IMR-90 (cell line): ENCODE data around the gene NUP210. TPM values are rescaled to one million over a fixed set of nuclear protein-coding genes. Genes with fewer than 3 reads are reported as not detected.

Experiments
- ATAC-seq: fragments of 200-7000 bp; cut with Tn5 transposase; 2 replicates; pipeline ENCODE4 v1.9.1; 2020; ENCODE audit warnings: low read depth, mild to moderate bottlenecking, moderate library complexity
- BruUV-seq: library from RNA; stranded (reverse); fragments of 400-500 nt; replicated peaks from 2 replicates; lab custom pipeline; 2021; lab: Mats Ljungman, UMichigan
- CTCF ChIA-PET: fragments of 300-600 bp; formaldehyde crosslinking; extraction: SDS; loops from one replicate; lab custom pipeline; 2021; ENCODE audit warnings: antibody characterized with exemption; lab: Yijun Ruan, JAX
- POLR2A ChIA-PET: fragments of 300-600 bp; sonication (Branson Sonifier 250); formaldehyde crosslinking; loops from one replicate; lab custom pipeline; 2022; ENCODE audit warnings: antibody characterized with exemption; ENCODE audit not compliant: unreplicated experiment; lab: Charles Lee
- DNase-seq: peaks from one replicate; pipeline ENCODE4 v3.0.0; 2013
- H2AFZ ChIP-seq: replicated peaks from 2 replicates; pipeline ENCODE3; 2013; ENCODE audit warnings: low read length, mild to moderate bottlenecking; ENCODE audit not compliant: poor library complexity
- H2AK5ac ChIP-seq: 2 replicates; pipeline ENCODE4 v1.6.1; 2013; ENCODE audit warnings: low read depth, low read length, inconsistent platforms
- H2AK9ac ChIP-seq: replicated peaks from 2 replicates; pipeline ENCODE3; 2013; ENCODE audit warnings: mild to moderate bottlenecking, low read depth, low read length, moderate library complexity; ENCODE audit not compliant: poor library complexity
- H2BK120ac ChIP-seq: 2 replicates; pipeline ENCODE4 v1.6.1; 2013; ENCODE audit warnings: low read depth, low read length, inconsistent platforms
- H2BK15ac ChIP-seq: 3 replicates; pipeline ENCODE4 v1.6.1; 2013; ENCODE audit warnings: low read depth, low read length, inconsistent platforms
- H2BK20ac ChIP-seq: 2 replicates; pipeline ENCODE4 v1.6.1; 2013; ENCODE audit warnings: low read depth, mild to moderate bottlenecking, inconsistent platforms, low read length, moderate library complexity
- H2BK5ac ChIP-seq: 2 replicates; pipeline ENCODE4 v1.6.1; 2013; ENCODE audit warnings: mild to moderate bottlenecking, low read depth, low read length, inconsistent platforms; ENCODE audit not compliant: poor library complexity, severe bottlenecking
- H3K14ac ChIP-seq: replicated peaks from 2 replicates; pipeline ENCODE4 v1.6.1; 2013; ENCODE audit warnings: low read depth, low read length, inconsistent platforms
- H3K18ac ChIP-seq: 2 replicates; pipeline ENCODE4 v1.6.1; 2013; ENCODE audit warnings: low read depth, low read length, control low read depth
- H3K23ac ChIP-seq: 2 replicates; pipeline ENCODE4 v1.6.1; 2013; ENCODE audit warnings: low read depth, low read length, inconsistent platforms
- H3K27ac ChIP-seq: 2 replicates; pipeline ENCODE4 v1.5.1; 2013; ENCODE audit warnings: mild to moderate bottlenecking, control low read depth, low read length; ENCODE audit not compliant: insufficient read depth
- H3K27me3 ChIP-seq: 2 replicates; pipeline ENCODE4 v1.6.1; 2013; ENCODE audit warnings: low read length; ENCODE audit not compliant: control insufficient read depth, insufficient read depth
- H3K36me3 ChIP-seq: 2 replicates; pipeline ENCODE4 v1.6.1; 2013; ENCODE audit warnings: low read length, mixed read lengths; ENCODE audit not compliant: control insufficient read depth, insufficient read depth
- H3K4ac ChIP-seq: 2 replicates; pipeline ENCODE4 v1.6.1; 2013; ENCODE audit warnings: low read depth, low read length, inconsistent platforms
- H3K4me1 ChIP-seq: 2 replicates; pipeline ENCODE4 v1.6.1; 2013; ENCODE audit warnings: low read length, mixed read lengths; ENCODE audit not compliant: control insufficient read depth, insufficient read depth
- H3K4me2 ChIP-seq: 2 replicates; pipeline ENCODE4 v1.6.1; 2013; ENCODE audit warnings: low read depth, mild to moderate bottlenecking, control low read depth, low read length, moderate library complexity
- H3K4me3 ChIP-seq: 2 replicates; pipeline ENCODE4 v1.5.1; 2013; ENCODE audit warnings: low read depth, mild to moderate bottlenecking, control low read depth, low read length, moderate library complexity; ENCODE audit not compliant: insufficient read depth
- H3K56ac ChIP-seq: 2 replicates; pipeline ENCODE4 v1.6.1; 2013; ENCODE audit warnings: low read length, inconsistent platforms; ENCODE audit not compliant: insufficient read depth; ENCODE audit errors: extremely low read depth
- H3K79me1 ChIP-seq, 2 experiments: 2 replicates each; pipeline ENCODE4 v1.6.1; 2013; ENCODE audit warnings: low read length in 2 of 2, inconsistent platforms in 1 of 2, low read depth in 1 of 2
- H3K9ac ChIP-seq: 2 replicates; pipeline ENCODE4 v1.6.1; 2013; ENCODE audit warnings: low read depth, low read length, control low read depth
- H3K9me1 ChIP-seq: 2 replicates; pipeline ENCODE4 v1.6.1; 2013; ENCODE audit warnings: low read length, inconsistent platforms; ENCODE audit not compliant: insufficient read depth
- H3K9me3 ChIP-seq: 2 replicates; pipeline ENCODE4 v1.6.1; 2013; ENCODE audit warnings: low read length; ENCODE audit not compliant: control insufficient read depth, insufficient read depth
- H4K20me1 ChIP-seq: 2 replicates; pipeline ENCODE4 v1.6.1; 2013; ENCODE audit warnings: low read length, inconsistent platforms; ENCODE audit not compliant: insufficient read depth
- H4K5ac ChIP-seq: 2 replicates; pipeline ENCODE4 v1.6.1; 2013; ENCODE audit warnings: mild to moderate bottlenecking, low read depth, low read length, control low read depth
- H4K8ac ChIP-seq, 2 experiments: 2 replicates each; pipeline ENCODE4 v1.6.1; 2013; ENCODE audit warnings: low read depth in 2 of 2, low read length in 2 of 2, control low read depth in 1 of 2, inconsistent platforms in 1 of 2
- H4K91ac ChIP-seq: 2 replicates; pipeline ENCODE4 v1.6.1; 2013; ENCODE audit warnings: low read depth, low read length, inconsistent platforms; ENCODE audit not compliant: insufficient read depth
- CTCF ChIP-seq: conservative IDR thresholded peaks from 2 replicates; pipeline ENCODE4 v1.5.1; 2012; ENCODE audit warnings: mild to moderate bottlenecking, low read depth, low read length, improper control_type of control experiment
- FOS ChIP-seq: fragments of 150-350 bp; IDR thresholded peaks from 2 replicates; pipeline ENCODE4 v1.6.1; 2016; ENCODE audit warnings: low read depth, low read length
- POLR2A ChIP-seq: IDR thresholded peaks from 2 replicates; pipeline ENCODE4 v1.6.1; 2012; ENCODE audit warnings: mild to moderate bottlenecking, low read depth, low read length
- RAD21 ChIP-seq: IDR thresholded peaks from 2 replicates; pipeline ENCODE4 v1.6.1; 2012; ENCODE audit warnings: low read length, improper control_type of control experiment
- SMC3 ChIP-seq: fragments of 150-350 bp; IDR thresholded peaks from 2 replicates; pipeline ENCODE4 v1.6.1; 2016; ENCODE audit warnings: low read depth, mild to moderate bottlenecking, antibody characterized with exemption, low read length, moderate library complexity
- WGBS, 2 experiments: methylation state at CpG; one replicate each; pipeline versions ENCODE4 v1.1.5 to v1.1.7; 2013; ENCODE audit warnings: missing lambda C conversion rate in 2 of 2; ENCODE audit not compliant: insufficient read length in 1 of 2; ENCODE audit errors: extremely low coverage in 2 of 2; 5-methylcytosine and 5-hydroxymethylcytosine counted together
- dilution Hi-C: fragments of 300-500 bp; cut with HindIII; formaldehyde crosslinking; loops from one replicate; pipeline ENCODE4 v1.14.3; 2018; ENCODE audit warnings: low sequenced_read_pairs; ENCODE audit not compliant: unreplicated experiment
- in situ Hi-C: fragments of 300-500 bp; cut with MboI; formaldehyde crosslinking; loops from 3 replicates; pipeline ENCODE4 v1.14.3; 2019; ENCODE audit warnings: low sequenced_read_pairs, inconsistent platforms, mixed read lengths
- intact Hi-C: fragments of 100-400 bp; cut with micrococcal nuclease; formaldehyde crosslinking; loops from 2 replicates; pipeline ENCODE4 v1.10.0; 2022
- polyA plus RNA-seq, 3 experiments: library from polyadenylated mRNA; depleted of rRNA; stranded (reverse); fragments of >200 nt; gene quantifications; 2 replicates each; pipeline ENCODE4 v1.2.3, GENCODE V29; 2012; ENCODE audit warnings: low replicate concordance in 1 of 3
- total RNA-seq: library from RNA; depleted of rRNA; stranded (reverse); fragments of >200 nt; gene quantifications from 2 replicates; pipeline ENCODE4 v1.2.3, GENCODE V29; 2012

Gene NUP210
- total and polyA plus RNA-seq, 2 of the 4 experiments (the other 2 are of a cell fraction): under 0.01 to 0.03 TPM

GRCh38 chr3:13461169-13462124, 41.3 kb upstream of the NUP210 start:
- ChIA-PET POLR2A (no interaction called here), CTCF (interaction anchor here (1.9 kb wide), 1 partner anchor 369 kb away, joined by 5 read pairs; no protein-coding TSS in a partner anchor)
- Histone ChIP-seq H4K20me1 (no peaks in the 10 kb centered on the region), H2AFZ (peak overlapping the region; percentile 41), H3K4me2 (no peak overlapping the region), H3K27me3 (peaks cover 28% of the 10 kb centered on the region), H3K9ac (no peak overlapping the region), H3K56ac (no peak overlapping the region), H3K36me3 (no peaks in the 10 kb centered on the region), H3K79me1 (no peaks in the 10 kb centered on the region), H4K91ac (no peak overlapping the region), H3K9me1 (no peaks in the 10 kb centered on the region), H3K9me3 (no peaks in the 10 kb centered on the region), H4K5ac (no peak overlapping the region), H3K4ac (no peak overlapping the region), H4K8ac (no peak overlapping the region), H3K27ac (no peak overlapping the region), H2BK20ac (no peak overlapping the region), H3K14ac (no peak overlapping the region), H2BK15ac (no peak overlapping the region), H3K4me1 (no peaks in the 10 kb centered on the region), H2AK9ac (no peak overlapping the region), H2AK5ac (no peak overlapping the region), H3K23ac (no peak overlapping the region), H2BK120ac (no peak overlapping the region), H3K18ac (no peak overlapping the region), H3K4me3 (no peak overlapping the region), H2BK5ac (no peak overlapping the region)
- in situ Hi-C loops (no loop called here), intact Hi-C loops (no loop called here), dilution Hi-C loops (no loop called here)
- 57% methylated on average over 1 of the region's 14 CpGs; no CpG with 5 or more reads in 1 of the 2 experiments for WGBS, 2 experiments
- TF ChIP-seq SMC3 (peak; percentile 39), RAD21 (peak; percentile 51), FOS (no peak), POLR2A (no peak), CTCF (peak; percentile 61)
- peak; percentile 36 for DNase-seq
- BruUV-seq: no TSS peak
- no peak for ATAC-seq
